GM11168 (cell line): ENCODE measurements around the gene COMT.

Source experiments
- in situ Hi-C: fragments of 300-500 bp; cut with MboI; formaldehyde crosslinking; loops from one replicate; pipeline ENCODE4 v1.12.0; 2022; ENCODE audit warnings: low sequenced_read_pairs; ENCODE audit not compliant: unreplicated experiment

Gene COMT

DNA sequence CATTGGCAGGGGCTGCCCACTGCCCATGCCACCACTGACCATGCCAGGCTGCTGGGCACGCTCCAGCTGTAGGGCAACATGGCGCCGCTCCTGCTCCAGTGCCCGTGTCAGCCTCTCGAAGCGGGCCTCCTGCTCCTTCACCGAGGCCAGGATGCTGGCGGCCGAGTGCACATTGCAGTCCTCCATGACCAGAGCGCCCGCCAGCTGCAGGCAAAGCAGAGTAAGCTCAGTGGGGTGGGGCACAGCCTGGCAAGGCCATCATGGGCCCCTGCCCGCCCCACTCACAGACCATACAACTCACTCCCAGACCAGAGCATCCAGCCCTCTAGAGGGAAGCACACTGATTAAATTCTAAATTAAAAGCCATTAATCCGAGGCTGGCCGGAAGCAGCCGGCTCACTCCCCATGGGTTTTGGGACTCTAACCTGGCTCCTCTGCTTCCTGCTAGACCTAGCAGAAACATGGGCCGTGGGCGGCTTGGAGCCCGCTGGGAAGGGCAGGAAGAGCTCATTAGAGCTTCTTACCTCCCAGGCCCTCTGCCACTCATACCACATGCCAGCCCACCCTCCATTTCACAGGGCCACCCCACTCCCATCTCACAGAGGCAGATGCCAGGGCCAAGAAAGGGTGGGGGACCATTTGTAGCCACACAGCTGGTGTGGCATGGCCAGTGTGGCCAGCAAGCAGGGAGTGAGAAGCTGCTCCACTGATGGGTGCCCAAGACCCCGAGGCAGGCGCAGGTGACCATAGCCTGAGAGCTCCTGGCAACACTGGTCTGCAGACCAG lies 49.2 kb downstream of the COMT start:
- in situ Hi-C loops, result no loop called here

DNA sequence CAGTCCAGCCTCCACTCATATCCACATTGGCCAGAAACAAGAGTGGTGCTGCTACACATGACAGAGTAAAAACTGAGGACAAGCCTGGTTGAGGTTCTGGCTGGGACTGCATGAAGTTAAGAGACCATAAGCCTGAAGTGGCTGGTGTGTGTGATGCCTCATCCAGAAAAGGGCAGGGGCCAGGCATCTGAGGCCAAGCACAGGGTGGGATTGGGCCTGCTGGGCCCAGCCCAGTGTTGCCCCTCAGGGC lies 49.7 kb downstream of the COMT start:
- in situ Hi-C loops, result no loop called here

DNA sequence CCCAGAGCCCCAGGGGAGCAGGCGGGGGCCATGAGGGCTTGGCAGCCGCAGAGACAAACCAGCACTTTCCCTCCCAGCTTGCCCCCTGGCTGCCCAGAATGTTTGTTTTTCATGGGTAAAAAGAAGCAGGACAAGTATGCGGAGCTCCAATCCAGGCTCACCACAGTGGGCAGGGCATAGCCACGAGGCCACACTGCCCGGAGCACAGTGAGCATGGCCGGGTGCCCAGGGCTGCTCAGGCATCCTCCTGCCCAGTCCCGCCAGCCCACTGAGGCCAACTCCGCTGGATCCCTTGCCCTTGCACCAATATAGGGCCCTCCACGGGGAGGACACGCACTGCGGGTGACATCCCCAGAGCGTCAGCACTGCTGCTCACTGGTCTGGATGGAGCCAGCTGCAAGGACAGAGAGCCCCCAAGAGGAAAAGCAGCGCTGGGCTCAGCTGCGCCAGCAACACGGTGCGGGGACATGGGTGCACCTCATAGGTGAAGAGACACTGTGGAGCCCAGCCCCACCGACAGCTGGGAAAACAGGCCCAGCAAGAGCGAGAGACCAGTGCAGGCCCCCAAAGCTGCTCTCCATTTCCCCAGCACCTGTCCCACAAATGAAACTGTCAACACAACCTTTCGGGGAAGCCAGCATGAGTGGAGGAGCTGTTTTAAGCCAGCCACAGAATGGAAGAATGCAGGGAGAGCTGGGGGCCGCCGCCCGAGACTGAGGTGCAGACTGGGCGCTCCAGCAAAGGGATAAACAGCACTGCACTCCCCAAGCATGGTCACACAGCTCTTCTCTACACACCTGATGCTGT lies 50.3 kb downstream of the COMT start:
- in situ Hi-C loops, result no loop called here

DNA sequence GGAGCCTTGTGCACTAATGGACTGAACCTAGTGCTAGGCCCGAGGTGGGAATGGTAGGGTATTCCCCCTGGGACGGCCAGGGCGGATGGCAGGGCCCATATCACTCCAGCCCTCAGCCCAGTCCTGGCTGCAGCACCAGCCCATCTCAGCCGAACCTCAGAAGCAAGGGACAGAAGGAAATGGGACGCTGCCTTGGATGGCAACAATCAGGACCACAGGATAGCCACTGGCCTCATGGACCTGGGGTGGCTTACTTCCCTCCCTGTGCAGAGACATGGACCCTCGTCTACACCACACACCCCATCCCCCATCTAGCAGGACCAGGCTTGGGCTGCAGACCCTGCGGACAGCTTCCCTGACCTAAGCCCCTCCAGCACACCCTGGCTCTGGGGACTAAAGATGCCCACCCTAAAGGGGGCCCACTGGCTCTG lies 50.9 kb downstream of the COMT start:
- in situ Hi-C loops, result no loop called here

DNA sequence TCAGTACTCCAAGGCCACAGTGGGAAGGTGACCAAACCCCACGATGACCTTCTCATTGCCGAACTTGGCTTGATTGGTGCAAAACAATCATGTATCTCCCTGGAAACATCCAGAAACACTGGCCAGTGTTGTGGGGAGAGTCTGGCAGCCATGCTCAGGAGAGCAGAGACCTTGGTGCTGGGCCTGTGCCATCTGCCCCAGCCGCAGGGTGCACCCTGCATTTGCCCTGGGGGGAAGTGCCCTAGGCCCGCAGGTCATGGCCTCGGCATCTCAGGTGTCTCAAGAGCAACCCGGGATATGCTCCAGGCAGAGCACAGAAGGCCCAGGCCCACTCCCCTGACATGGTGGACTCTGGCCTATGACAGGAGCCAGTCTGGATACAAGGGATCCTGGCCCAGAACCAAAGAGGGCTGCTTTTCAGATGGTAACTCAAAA lies 51.4 kb downstream of the COMT start:
- in situ Hi-C loops, result no loop called here

DNA sequence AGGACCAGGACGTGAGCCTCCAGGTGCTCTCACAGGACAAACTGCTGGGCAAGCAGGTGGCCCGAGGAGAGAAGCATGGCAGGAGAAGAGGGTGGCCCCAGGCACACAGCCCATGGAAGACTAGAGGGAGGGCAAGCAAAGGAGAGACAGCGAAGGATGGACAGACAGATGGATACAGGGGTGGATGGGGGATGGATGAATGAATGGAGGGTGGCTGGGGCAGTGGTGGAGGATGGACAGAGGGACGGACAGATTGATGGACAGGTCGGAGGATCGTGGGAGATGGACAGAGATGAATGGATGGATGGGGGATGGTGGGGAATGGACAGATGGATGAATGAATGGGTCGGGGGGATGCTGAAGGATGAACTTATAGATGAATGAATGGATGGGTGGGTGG lies 52.4 kb downstream of the COMT start:
- in situ Hi-C loops, result no loop called here

DNA sequence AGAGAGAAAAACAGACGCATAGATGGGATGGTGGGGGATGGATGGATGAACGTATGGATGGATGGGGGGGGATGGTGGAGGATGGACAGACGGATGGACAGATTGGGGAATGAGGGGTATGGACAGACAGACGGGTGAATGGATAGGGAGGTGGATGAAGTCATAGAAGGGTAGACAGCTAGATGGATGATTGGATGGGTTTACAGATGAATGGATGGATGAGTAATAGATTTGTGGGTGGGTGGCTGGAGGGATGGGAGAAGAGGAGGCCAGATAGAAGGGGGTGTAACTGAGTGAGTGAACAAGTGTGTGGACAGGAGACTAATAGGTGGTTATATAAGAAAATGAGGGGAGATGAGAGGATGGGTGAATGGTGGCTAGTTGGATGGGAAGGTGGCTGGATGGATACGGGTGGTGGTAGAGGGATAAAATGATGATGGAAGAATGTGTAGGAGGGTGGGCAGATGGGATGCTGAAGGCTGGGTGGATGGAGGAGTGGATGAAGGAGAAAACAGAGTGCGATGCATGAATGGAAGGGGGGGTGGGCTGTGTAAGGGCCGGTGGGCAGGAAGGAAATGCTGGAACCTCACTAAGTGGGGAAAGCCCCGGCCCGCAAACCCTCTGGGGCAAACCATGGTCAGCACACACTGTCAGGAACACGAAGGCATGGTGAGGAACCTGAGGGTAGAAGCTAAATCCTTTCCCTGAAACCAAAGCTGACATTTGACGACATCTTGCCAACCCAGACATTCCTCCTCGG lies 53.5 kb downstream of the COMT start:
- in situ Hi-C loops, result no loop called here

DNA sequence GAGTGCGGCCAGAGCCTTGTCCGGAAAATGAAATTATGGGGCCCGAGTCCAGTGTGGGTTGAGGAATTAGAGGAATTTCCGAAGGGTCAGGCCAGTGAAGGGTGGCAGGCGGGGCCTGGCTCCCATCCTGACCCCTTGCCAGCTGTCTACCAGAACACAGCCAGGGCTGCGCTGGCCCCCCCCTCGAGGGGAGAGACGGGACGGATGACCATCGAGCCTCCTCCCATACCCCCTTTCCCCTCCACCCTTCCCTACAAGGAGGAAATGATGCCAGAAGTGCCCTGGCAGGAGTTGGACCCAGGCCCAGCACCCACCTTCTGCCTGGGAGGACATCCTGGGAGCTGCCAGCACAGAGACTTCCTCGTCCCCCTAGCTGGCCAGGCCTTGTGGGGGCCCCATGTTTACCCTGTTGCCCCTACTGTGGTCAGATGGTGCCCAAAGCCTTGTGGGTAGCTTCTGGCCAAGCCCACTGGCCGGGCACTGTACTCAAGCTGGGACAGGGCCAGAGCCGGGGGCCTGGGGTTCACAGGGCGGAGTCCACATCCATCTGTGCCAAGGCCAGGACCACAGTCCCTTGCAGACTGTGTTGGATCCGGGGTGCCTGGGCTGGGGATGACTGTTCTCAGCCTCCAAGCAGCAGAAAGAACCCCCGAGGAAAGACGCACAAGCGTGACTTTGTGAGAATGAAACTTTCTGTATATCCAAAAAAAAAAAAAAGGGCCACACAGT lies 54.2 kb downstream of the COMT start:
- in situ Hi-C loops, result no loop called here

DNA sequence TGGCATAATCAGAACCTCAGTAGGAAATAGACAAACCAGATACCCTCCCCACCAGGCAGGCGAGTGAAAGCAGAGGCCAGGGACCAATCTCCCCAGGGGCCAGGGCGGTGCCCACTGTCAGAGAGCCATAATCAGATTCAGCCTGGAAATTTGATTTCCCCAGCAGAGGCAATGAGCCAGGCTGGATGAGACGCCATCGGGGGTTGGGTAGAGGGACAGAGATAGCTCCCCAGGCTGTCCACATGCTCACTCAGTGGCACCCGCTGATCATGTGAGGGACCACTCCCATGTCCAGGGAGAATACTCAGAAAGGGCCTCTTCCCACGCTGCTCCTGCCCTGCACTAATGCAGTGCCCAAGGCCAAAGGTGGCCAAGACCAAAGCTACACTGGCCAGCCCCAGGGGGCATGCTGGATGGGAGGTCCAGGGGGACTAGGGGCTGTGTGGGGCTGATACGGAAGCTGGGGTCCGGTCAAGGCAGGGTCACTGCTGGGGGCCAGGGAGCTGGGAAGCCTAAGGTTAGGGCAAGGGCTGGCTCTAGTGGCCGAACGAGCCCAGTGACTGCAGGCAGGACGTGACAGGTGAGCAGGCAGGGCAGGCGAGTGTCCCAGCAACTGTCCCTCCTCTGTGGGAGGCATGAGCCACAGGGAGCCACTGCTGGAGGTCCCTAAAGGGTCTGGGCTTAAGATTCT lies 55.3 kb downstream of the COMT start:
- in situ Hi-C loops, result no loop called here

DNA sequence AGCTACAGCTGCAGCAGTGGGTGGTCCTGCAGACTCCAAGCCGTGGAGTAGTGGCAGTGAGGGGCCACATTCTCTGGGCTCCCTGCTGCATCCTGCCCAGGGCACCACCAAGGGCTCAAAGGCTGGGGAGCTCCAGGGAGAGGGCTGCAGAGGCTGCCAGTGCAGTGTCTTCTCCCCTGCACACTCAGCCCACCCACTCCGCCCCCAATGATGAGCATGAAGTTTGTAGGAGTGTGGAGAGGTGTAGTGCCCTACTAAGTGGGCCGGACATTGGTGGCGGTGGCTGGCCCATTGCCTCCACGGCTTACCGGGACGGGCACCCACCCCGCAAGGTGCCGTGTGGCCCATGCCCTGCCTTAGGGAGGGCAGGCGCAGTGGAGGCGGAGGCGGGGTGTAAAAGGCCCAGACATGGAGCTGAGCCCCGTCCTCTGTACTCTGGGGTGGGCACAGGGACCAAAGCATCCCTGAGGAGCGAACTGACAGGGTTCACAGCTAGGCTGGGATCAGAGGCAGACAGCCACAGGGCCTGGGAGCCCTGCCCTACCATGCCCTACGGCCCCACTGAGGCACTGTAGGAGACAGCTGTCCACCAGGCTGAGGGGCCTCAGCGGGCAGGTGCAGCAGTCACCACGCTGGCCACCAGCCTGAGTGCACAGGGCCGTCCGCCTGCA lies 56.1 kb downstream of the COMT start:
- in situ Hi-C loops, result no loop called here

DNA sequence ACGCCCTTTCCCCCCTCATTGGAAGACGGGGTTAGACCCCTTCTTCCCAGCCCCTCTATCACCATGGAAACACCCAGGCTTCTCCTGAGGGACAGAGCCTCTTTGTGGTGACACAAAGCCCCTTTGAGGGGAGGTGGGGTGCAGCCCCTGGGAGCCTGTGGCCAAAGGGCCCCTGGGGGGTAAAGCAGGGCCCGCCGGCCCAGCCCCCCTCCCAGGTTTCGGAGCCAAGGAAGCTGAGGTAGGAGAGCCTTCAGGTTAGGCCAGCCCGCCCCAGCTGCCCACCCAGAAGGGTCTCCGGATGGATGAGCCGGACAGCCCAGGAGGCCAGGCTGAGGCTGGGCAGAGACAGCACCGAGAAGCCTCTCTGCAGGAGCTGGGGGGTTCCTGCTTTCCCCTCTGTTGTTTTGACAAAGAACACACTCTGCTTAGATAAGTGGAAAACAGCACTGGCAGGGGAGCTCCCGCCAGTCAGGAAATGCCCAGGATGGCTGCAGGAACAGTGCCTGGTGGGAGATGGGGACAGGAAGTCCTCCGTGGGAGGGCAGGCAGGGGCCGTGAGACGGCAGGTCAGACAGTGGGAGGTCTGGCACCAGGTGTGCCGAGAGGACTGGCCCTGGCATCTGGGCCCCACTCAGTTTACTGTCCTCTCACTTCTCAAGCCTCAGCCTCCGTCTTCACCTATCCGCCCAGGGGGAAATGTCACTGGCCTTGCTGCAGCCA lies 56.8 kb downstream of the COMT start:
- in situ Hi-C loops, result no loop called here

DNA sequence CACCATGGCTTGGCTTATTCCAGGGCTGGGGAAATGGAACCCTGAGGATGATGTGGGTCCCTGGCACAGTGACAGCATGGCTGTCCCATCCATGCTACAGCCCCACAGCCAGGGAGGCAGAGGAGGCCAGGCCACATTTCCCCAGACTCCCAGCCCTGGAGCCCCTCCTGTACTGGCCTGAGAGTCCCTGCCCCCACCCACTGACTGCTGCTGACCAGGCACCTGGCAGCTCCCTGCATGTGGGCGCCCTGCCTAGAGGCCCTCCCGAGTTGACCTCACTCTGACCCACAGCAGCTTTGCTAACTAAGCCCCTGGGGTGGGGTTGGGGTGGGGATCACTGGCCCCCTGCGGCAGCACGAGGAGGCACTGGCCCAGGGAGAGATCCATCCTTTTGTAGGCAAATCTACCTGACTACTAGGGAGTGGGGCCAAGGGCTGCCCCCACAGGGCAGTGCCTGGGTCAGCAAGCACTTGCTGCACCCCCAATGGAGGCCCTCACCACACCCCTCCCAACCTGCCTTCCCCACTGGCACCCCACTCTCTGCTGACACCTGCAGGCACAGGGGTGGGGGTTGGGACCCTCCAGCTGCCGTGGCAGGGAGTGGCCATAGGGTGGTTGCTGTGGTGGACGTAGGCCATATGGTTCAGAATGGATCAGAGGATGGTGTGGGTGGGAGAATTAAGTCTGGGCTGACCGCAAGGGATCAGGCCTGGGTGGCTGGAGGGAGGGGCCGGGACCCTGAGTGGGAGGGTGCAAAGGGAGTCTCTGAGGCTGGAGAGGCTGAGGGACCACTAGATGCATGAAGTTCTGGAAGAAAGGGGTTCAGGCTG lies 57.6 kb downstream of the COMT start:
- in situ Hi-C loops, result no loop called here

DNA sequence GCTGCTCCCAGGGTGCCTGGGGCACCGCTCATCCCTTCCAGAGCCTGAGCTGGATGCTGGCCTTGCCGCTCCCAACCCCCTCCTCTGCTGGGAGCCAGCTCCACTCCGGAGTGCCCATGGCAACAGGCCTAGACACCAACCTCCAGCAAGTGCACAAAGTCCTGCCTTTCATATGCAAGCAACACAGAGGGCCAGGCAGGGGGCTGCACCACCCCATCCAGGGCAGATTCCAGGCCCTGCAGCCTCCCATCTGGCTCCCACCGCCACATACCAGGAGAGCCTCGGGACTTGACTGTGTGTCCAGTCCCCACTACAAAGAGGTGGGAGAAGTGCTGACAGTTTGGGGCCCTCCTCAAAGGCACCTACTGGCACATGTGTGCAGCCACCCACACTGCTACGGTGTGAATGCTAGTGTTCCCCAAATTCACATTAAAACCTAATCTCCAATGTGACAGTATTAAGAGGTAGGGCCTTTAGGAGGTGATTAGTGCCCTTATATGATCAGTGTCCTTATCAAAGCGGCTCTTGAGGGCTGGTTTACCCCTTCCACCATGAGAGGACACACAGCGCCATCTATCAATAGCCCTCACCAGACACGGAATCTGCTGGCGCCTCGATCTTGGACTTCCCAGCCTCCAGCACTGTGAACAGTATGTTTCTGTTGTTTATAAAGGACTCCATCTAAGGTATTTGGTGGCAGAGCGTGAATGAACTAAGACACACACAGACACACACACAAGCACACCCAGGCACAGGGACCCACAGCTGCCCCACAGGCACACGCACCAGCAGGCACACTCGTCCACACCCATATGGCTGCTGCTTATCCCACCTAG lies 58.9 kb downstream of the COMT start:
- in situ Hi-C loops, result no loop called here

DNA sequence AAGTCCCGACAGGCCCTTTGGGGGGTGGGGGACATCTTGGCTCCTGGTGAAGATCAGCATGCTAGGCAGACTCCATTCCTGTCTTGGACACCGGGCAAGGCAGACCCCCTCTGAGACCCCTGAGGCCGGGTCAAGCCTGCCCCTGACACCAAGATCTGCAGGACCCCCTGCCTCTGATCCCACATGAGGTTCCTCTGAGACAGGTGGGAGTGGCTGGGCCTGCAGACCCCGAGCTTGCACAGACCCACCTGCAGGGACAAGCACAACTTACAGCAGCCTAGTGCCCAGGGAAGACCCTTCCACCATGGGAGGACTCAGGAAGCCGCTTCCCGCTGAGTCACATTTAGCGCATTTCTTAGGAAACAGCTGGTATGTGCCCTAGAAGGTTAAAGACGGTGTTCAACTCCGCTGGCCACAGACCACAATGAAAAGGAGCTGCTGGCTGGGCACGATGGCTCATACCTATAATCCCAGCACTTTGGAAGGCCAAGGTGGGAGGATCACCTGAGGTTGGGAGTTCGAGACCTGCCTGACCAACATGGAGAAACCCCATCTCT lies 59.6 kb downstream of the COMT start:
- in situ Hi-C loops, result no loop called here

DNA sequence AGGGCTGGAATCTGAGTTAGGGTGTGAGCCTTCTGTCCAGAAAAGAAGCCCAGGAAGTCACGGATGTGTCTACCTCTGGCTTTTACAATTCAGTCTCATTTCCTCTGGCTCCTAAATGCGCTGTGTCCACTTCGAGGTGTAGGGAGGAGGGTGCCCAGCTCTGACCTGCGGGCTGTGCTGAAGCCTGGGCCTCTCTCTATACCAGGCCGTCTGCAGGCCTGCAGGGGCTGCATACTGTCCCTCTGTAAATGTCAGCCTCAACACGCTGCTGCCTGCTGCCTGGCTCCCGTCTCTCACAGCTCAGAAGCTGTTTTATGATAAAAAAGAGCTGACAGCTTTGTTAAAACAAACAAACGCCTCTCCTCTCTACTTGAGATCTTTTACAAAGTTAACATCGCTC lies 60.6 kb downstream of the COMT start:
- in situ Hi-C loops, result no loop called here

DNA sequence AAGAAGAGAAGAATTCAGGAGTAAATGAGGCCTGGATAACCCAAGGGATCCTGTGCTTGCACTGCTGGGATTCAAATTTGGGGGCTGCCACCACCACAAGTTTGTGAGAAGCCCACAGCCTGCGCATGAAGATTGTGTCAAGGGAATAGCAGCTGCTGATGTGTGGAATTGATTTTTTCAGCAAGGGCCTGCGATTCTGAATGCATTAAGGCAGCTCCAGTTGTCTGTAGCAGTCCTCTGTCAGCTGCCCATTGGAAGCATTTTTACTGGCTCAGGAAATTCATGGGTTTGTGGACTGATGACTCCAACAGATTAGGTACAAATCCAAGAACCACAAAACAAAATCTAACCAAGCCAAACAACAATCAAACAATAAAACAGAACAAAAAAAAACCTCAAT lies 61.1 kb downstream of the COMT start:
- in situ Hi-C loops, result no loop called here

DNA sequence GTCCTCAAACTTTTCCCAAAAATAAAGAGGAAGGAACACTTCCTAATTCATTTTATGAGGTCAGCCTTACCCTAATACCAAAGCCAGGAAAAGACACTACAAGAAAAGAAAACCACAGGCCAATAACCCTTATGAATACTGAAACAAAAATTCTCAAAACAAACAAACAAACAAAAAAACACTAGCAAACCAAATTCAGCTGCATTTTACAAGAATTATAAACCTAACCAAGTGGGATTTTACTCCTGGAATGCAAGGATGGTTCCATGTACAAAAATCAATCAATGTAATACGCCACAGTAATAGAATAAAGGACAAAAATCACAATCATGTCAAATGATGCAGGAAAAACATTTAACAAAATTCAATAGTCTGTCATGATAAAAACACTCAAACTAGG lies 61.7 kb downstream of the COMT start:
- in situ Hi-C loops, result no loop called here
